GM23338 (cell line): ENCODE data around the gene NUTM2B. TPM values are rescaled to one million over a fixed set of nuclear protein-coding genes. Genes with fewer than 3 reads are reported as not detected.
"Not testable (repeated sequence)": the region's sequence is repeated elsewhere in the genome, so short reads cannot be mapped to it uniquely, and the experiment has no call there.

ENCODE experiments used
- ATAC-seq: fragments of 200-7000 bp; cut with Tn5 transposase; 3 replicates; pipeline ENCODE4 v1.9.1; 2020
- DNase-seq: peaks from one replicate; pipeline ENCODE4 v3.0.0-alpha.2; 2015; ENCODE audit warnings: low spot score
- H2AFZ ChIP-seq: fragments of 200-600 bp; sonication (generic); 2 replicates; pipeline ENCODE4 v1.8.0; 2016; ENCODE audit warnings: antibody characterized with exemption, mild to moderate bottlenecking, moderate library complexity
- H3F3A ChIP-seq: fragments of 200-600 bp; sonication (generic); replicated peaks from 2 replicates; pipeline ENCODE4 v1.8.0; 2017; ENCODE audit warnings: antibody characterized with exemption, mixed run types, low read depth
- H3K27ac ChIP-seq: fragments of 200-600 bp; sonication (generic); 2 replicates; pipeline ENCODE4 v1.6.1; 2016; ENCODE audit warnings: low read depth
- H3K27me3 ChIP-seq: fragments of 200-600 bp; sonication (generic); 2 replicates; pipeline ENCODE4 v1.8.0; 2016; ENCODE audit warnings: mild to moderate bottlenecking, mixed run types, moderate library complexity; ENCODE audit not compliant: insufficient read depth
- H3K36me3 ChIP-seq: fragments of 200-600 bp; sonication (generic); 2 replicates; pipeline ENCODE4 v1.8.0; 2016; ENCODE audit warnings: mild to moderate bottlenecking; ENCODE audit not compliant: insufficient read depth
- H3K4me1 ChIP-seq: fragments of 200-600 bp; sonication (generic); 2 replicates; pipeline ENCODE4 v1.8.0; 2016; ENCODE audit warnings: mild to moderate bottlenecking, moderate library complexity; ENCODE audit not compliant: insufficient read depth
- H3K4me2 ChIP-seq: fragments of 200-600 bp; sonication (generic); 2 replicates; pipeline ENCODE4 v1.7.1; 2017; ENCODE audit warnings: mixed run types
- H3K4me3 ChIP-seq: fragments of 200-600 bp; sonication (generic); 2 replicates; pipeline ENCODE4 v1.6.1; 2016; ENCODE audit warnings: mixed run types
- H3K79me2 ChIP-seq: fragments of 200-600 bp; sonication (generic); replicated peaks from 2 replicates; pipeline ENCODE4 v1.8.0; 2017; ENCODE audit warnings: mild to moderate bottlenecking; ENCODE audit not compliant: insufficient read depth
- H3K9me2 ChIP-seq: fragments of 200-600 bp; sonication (generic); 2 replicates; pipeline ENCODE4 v1.8.0; 2017; ENCODE audit not compliant: insufficient read depth
- H4K20me1 ChIP-seq: fragments of 200-600 bp; sonication (generic); replicated peaks from 2 replicates; pipeline ENCODE4 v1.8.0; 2017; ENCODE audit warnings: mild to moderate bottlenecking; ENCODE audit not compliant: insufficient read depth
- H3K27ac Mint-ChIP-seq: 2 replicates; pipeline ENCODE4 v1.8.0; 2020; ENCODE audit warnings: inconsistent platforms, mild to moderate bottlenecking, moderate library complexity, mixed read lengths
- H3K27me3 Mint-ChIP-seq: 3 replicates; pipeline ENCODE4 v1.8.0; 2022; ENCODE audit warnings: low read depth, mild to moderate bottlenecking, moderate library complexity, mixed read lengths, inconsistent platforms; ENCODE audit not compliant: insufficient read depth, poor library complexity
- H3K36me3 Mint-ChIP-seq: 3 replicates; pipeline ENCODE4 v1.8.0; 2021; ENCODE audit warnings: low read depth, mild to moderate bottlenecking, inconsistent platforms, moderate library complexity, mixed read lengths
- H3K4me1 Mint-ChIP-seq: 3 replicates; pipeline ENCODE4 v1.8.0; 2020; ENCODE audit warnings: mild to moderate bottlenecking, inconsistent platforms, mixed read lengths
- H3K4me3 Mint-ChIP-seq: 3 replicates; pipeline ENCODE4 v1.8.0; 2021; ENCODE audit warnings: moderate library complexity, mild to moderate bottlenecking, inconsistent platforms, mixed read lengths
- H3K9me3 Mint-ChIP-seq: 3 replicates; pipeline ENCODE4 v1.8.0; 2020; ENCODE audit warnings: moderate library complexity, mild to moderate bottlenecking, inconsistent platforms, mixed read lengths
- polyA plus RNA-seq: library from polyadenylated mRNA; unstranded; fragments of >200 nt; fragmentation: Nextera tagmentation; extraction: Ambion mirVana; gene quantifications from 2 replicates; pipeline ENCODE4 v1.2.1, GENCODE V29; 2016
- total RNA-seq: library from RNA; depleted of rRNA; stranded (reverse); fragments of >200 nt; shearing (Covaris generic); gene quantifications from 2 replicates; pipeline ENCODE4 v1.2.3, GENCODE V29; 2014

The NUTM2B gene
- total and polyA plus RNA-seq, 2 experiments from 2014 or later = 0.35 TPM; not detected in 1

GRCh38 chr10:79726620-79727019 is 23.6 kb downstream of the NUTM2B start:
- not testable (repeated sequence) for H3K4me2 ChIP-seq, H3K9me2 ChIP-seq, H2AFZ ChIP-seq, H3K4me3 Mint-ChIP-seq, H3K36me3 Mint-ChIP-seq, ATAC-seq, H3K27ac Mint-ChIP-seq, H3K79me2 ChIP-seq, H3K27me3 Mint-ChIP-seq, H3K9me3 Mint-ChIP-seq, H3F3A ChIP-seq, H3K27ac ChIP-seq, H3K4me1 ChIP-seq, H3K4me3 ChIP-seq, DNase-seq, H3K36me3 ChIP-seq, H3K4me1 Mint-ChIP-seq, H3K27me3 ChIP-seq, H4K20me1 ChIP-seq

DNA sequence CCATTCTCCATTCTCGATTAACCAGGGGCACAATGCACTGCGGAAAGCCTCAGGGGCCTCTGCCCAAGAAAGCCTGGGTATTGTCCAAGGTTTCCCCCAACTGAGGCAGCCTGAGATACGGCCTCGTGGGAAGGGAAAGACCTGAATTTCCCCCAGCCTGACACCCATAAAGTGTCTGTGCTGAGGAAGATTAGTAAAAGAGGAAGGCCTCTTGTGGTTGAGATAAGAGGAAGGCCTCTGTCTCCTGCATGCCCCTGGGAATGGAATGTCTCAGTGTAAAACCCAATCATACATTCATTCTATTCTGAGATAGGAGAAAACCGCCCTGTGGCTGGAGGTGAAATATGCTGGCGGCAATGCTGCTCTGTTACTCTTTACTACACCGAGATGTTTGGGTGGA is 41.8 kb downstream of the NUTM2B start:
- not testable (repeated sequence) for H3K27ac Mint-ChIP-seq, H3F3A ChIP-seq, H3K4me3 Mint-ChIP-seq, H3K27me3 ChIP-seq, H3K9me2 ChIP-seq, H3K4me1 Mint-ChIP-seq, H3K27me3 Mint-ChIP-seq, H3K36me3 ChIP-seq, H3K27ac ChIP-seq, H2AFZ ChIP-seq, DNase-seq, H3K79me2 ChIP-seq, H4K20me1 ChIP-seq, H3K4me1 ChIP-seq, H3K9me3 Mint-ChIP-seq, ATAC-seq, H3K4me2 ChIP-seq, H3K4me3 ChIP-seq
- peaks cover 25% of the 10 kb centered on the region for H3K36me3 Mint-ChIP-seq

DNA sequence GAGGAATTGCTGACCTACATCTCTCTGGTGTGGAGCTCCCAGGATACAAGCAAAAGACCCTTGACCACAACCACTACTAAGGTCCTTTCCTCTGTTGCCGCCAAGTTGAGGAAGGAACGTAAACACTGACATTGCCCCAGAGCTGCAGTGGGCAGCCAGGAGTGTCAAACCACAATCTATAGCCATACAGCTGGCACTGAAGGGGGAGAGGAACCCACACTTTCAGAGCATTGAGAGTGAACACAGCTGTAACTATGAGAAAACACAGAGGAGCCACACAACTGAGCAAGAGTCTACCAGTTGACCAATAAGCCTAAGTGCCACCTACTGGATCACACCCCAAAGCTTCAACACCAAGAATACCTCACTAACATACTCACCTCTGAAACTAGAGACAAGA is 45.5 kb downstream of the NUTM2B start:
- ATAC-seq, H3K4me2 ChIP-seq, DNase-seq, H3K4me3 ChIP-seq, H3K27me3 ChIP-seq, H3K4me3 Mint-ChIP-seq, H3K27ac Mint-ChIP-seq, H2AFZ ChIP-seq, H3K36me3 ChIP-seq, H3K4me1 ChIP-seq, H4K20me1 ChIP-seq, H3K4me1 Mint-ChIP-seq, H3K79me2 ChIP-seq, H3K27ac ChIP-seq, H3K27me3 Mint-ChIP-seq, H3K9me3 Mint-ChIP-seq, H3K9me2 ChIP-seq, H3F3A ChIP-seq: not testable (repeated sequence)
- peaks cover 17% of the 10 kb centered on the region; the same call in 2 of the 3 replicates for H3K36me3 Mint-ChIP-seq

- H3K4me2 ChIP-seq, H3K4me1 ChIP-seq, H3K4me3 Mint-ChIP-seq, H3K36me3 ChIP-seq, H3K27me3 Mint-ChIP-seq, DNase-seq, H3K4me1 Mint-ChIP-seq, H3K36me3 Mint-ChIP-seq, H4K20me1 ChIP-seq, ATAC-seq, H3K27ac ChIP-seq, H3K27ac Mint-ChIP-seq, H2AFZ ChIP-seq, H3K4me3 ChIP-seq, H3F3A ChIP-seq, H3K9me3 Mint-ChIP-seq, H3K79me2 ChIP-seq, H3K27me3 ChIP-seq, H3K9me2 ChIP-seq: not testable (repeated sequence)
These were observed 50.6 kb downstream of the NUTM2B start for GRCh38 chr10:79753601-79754000.
